Spleen (tissue), 7 donors: ENCODE measurements around the gene SLC22A9.

Source experiments
- CTCF ChIP-seq, 11 experiments: fragments of 200-600 bp in 7 of 11; fragments of 450-650 bp in 4 of 11; sonication (generic) in 4 of 11; IDR thresholded peaks in 8 of 11; conservative IDR thresholded peaks in 3 of 11; 1 replicate in 7 of 11; 2 replicates in 4 of 11; pipeline versions ENCODE4 v1.4.0 to v1.8.0; 2016 to 2021; ENCODE audit warnings: antibody characterized with exemption in 11 of 11, inconsistent platforms in 4 of 11, mild to moderate bottlenecking in 1 of 11
- POLR2A ChIP-seq, 3 donors: fragments of 450-650 bp; IDR thresholded peaks; one replicate each; pipeline ENCODE4 v1.5.1; 2017; ENCODE audit warnings: antibody characterized with exemption in 3 of 3, mild to moderate bottlenecking in 1 of 3
- POLR2AphosphoS5 ChIP-seq, 3 donors: sonication (generic); formaldehyde crosslinking; IDR thresholded peaks; one replicate each; pipeline ENCODE4 v1.5.1; 2017; ENCODE audit warnings: antibody characterized with exemption in 3 of 3
- donor health status: DM: no; HTN: no; CAD: no; lungs with moderate emphysema.
- donor health status: DM: no; HTN: no; CAD: no.
- donor health status: DM: no; HTN: no; CAD: no.

GRCh38 chr11:63380130-63380529 is 10.5 kb downstream of the SLC22A9 start:
- TF ChIP-seq POLR2A (IDR thresholded peaks at IDR 0.05) (no peak), CTCF (IDR thresholded peaks at IDR 0.05 in 8 of 11, conservative IDR thresholded peaks at IDR 0.05 in 3 of 11) (no peak), POLR2AphosphoS5 (IDR thresholded peaks at IDR 0.05) (no peak)
